Gastrocnemius medialis (tissue), 4 donors: ENCODE measurements around the gene TSPAN11. TPM values are rescaled to one million over a fixed set of nuclear protein-coding genes. Genes with fewer than 3 reads are reported as not detected.

Experiments used
- ATAC-seq, 2 donors: fragments of 150-250 bp; one replicate each; pipeline ENCODE4 v1.9.1; 2016
- DNase-seq, 2 donors: peaks; one replicate each; pipeline ENCODE4 v3.0.0-alpha.2; 2019
- H3K27ac ChIP-seq, 4 donors: fragments of 200-600 bp; sonication (generic); 1 replicate in 1 of 4; 2 replicates in 3 of 4; pipeline ENCODE4 v1.5.1; 2016 to 2018; ENCODE audit warnings: mild to moderate bottlenecking in 2 of 4, moderate library complexity in 1 of 4
- H3K27me3 ChIP-seq, 3 donors: fragments of 200-600 bp; sonication (generic) in 2 of 3; 1 replicate in 1 of 3; 2 replicates in 2 of 3; pipeline versions ENCODE4 v1.5.1 to v1.6.0; 2016 to 2019; ENCODE audit warnings: mild to moderate bottlenecking in 1 of 3, moderate library complexity in 1 of 3
- H3K36me3 ChIP-seq, 2 donors: fragments of 200-600 bp; sonication (generic) in 1 of 2; one replicate each; pipeline ENCODE4 v1.5.1; 2017 to 2018
- H3K4me1 ChIP-seq, 2 donors: fragments of 200-600 bp; sonication (generic) in 1 of 2; one replicate each; pipeline ENCODE4 v1.5.1; 2016 to 2017; ENCODE audit warnings: mild to moderate bottlenecking in 2 of 2
- H3K4me3 ChIP-seq, 4 donors: fragments of 200-600 bp; sonication (generic) in 3 of 4; 1 replicate in 1 of 4; 2 replicates in 3 of 4; pipeline ENCODE4 v1.5.1; 2016 to 2019; ENCODE audit warnings: mild to moderate bottlenecking in 2 of 4
- H3K9me3 ChIP-seq, 3 donors: fragments of 200-600 bp; sonication (generic) in 2 of 3; 1 replicate in 1 of 3; 2 replicates in 2 of 3; pipeline ENCODE4 v1.5.1; 2016 to 2019
- POLR2A ChIP-seq, 2 donors: fragments of 450-650 bp; IDR thresholded peaks; one replicate each; pipeline ENCODE4 v1.6.1; 2017; ENCODE audit warnings: antibody characterized with exemption in 2 of 2, mild to moderate bottlenecking in 2 of 2, moderate library complexity in 2 of 2
- in situ Hi-C, 4 donors: fragments of 200-750 bp; cut with MboI; loops; one replicate each; pipeline versions ENCODE4 v1.15.0 to v1.8.0; 2017; ENCODE audit warnings: low sequenced_read_pairs in 4 of 4
- intact Hi-C: fragments of 100-400 bp; cut with DNase I; formaldehyde crosslinking; loops from one replicate; pipeline ENCODE4 v1.15.1; 2023; ENCODE audit warnings: low total_unique reads
- total RNA-seq, 4 donors: library from RNA; depleted of rRNA; stranded (reverse); fragments of >200 nt; gene quantifications; one replicate each; pipeline versions ENCODE4 v1.1.0 to v1.2.3, GENCODE V29; 2016
- TF ChIP-seq, protein P1 (sequence below), 5 experiments: fragments of 450-650 bp in 3 of 5; fragments of 200-600 bp in 2 of 5; sonication (generic) in 2 of 5; IDR thresholded peaks in 4 of 5; conservative IDR thresholded peaks in 1 of 5; 1 replicate in 4 of 5; 2 replicates in 1 of 5; pipeline ENCODE4 v1.5.1; 2016 to 2019; ENCODE audit warnings: antibody characterized with exemption in 5 of 5, mild to moderate bottlenecking in 3 of 5, moderate library complexity in 3 of 5

TSPAN11 gene
- total RNA-seq, 4 donors from 2014 or later: 0.05 to 0.16 (median 0.07) TPM; not detected in 1

DNA sequence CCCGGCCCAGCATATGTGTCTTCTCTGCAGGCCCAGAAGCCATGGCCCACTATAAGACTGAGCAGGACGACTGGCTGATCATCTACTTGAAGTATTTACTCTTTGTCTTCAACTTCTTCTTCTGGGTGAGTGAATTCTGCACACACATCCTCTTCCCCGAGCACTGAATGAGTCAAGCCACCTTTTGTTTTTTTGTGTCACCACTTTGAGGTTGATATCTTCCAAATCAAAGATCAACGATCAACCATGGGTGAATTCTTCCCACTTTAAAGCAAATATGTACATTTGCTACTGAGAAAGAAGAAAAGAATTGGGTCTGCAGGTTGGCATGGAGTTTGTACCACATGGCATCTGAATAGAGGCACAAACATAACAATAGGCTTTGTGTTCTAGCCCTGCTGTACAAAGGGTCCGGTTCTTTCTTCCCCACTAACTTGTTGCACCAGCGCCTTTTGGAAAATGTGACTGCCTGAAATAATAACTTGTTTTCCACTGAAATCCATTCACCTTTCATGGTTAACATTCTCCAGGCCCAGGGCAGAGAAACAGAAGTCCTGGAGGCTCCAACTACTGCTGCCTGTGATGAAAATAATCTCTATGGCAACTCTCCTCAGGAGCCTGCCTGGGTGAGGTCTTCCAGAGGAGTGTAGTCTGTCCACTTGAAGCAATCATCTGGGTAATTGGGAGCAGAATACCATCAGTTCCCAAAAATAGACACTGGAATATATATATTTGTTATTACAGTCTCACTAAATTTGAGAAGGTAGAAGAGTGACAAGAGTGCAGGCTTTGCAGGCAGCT is 27.6 kb downstream of the TSPAN11 start:
- DNase-seq: no peak
- Histone ChIP-seq H3K27ac (no peak overlapping the region), H3K27me3 (no peaks in the 10 kb centered on the region), H3K4me3 (no peak overlapping the region), H3K9me3 (no peaks in the 10 kb centered on the region), H3K36me3 (no peaks in the 10 kb centered on the region), H3K4me1 (no peaks in the 10 kb centered on the region)
- in situ Hi-C loops (no loop called here), intact Hi-C loops (no loop called here)
- TF ChIP-seq, protein P1, sequence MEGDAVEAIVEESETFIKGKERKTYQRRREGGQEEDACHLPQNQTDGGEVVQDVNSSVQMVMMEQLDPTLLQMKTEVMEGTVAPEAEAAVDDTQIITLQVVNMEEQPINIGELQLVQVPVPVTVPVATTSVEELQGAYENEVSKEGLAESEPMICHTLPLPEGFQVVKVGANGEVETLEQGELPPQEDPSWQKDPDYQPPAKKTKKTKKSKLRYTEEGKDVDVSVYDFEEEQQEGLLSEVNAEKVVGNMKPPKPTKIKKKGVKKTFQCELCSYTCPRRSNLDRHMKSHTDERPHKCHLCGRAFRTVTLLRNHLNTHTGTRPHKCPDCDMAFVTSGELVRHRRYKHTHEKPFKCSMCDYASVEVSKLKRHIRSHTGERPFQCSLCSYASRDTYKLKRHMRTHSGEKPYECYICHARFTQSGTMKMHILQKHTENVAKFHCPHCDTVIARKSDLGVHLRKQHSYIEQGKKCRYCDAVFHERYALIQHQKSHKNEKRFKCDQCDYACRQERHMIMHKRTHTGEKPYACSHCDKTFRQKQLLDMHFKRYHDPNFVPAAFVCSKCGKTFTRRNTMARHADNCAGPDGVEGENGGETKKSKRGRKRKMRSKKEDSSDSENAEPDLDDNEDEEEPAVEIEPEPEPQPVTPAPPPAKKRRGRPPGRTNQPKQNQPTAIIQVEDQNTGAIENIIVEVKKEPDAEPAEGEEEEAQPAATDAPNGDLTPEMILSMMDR (IDR thresholded peaks at IDR 0.05 in 4 of 5, conservative IDR thresholded peaks at IDR 0.05 in 1 of 5): no peak
- TF ChIP-seq POLR2A (IDR thresholded peaks at IDR 0.05): no peak
- ATAC-seq: no peak

DNA sequence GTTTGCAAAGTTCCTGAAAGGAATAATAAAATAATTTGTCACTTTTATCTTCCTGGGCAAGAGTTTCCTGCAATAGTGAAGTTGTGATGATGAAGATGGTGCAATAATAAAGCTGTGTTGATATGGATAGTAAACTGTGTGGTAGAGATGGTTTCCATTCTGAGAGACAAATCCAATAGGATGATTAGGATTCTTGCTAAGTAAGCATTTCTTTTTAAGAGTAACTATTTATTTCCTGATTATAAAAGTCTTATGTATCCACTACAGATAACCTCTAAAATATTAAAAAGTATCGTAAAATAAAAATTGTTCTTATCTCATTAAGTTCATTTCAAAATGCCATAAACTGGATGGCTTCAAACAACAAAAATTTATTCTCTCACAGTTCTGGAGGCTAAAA is 28.7 kb downstream of the TSPAN11 start:
- Histone ChIP-seq H3K36me3 (no peaks in the 10 kb centered on the region), H3K4me1 (no peaks in the 10 kb centered on the region), H3K4me3 (no peak overlapping the region), H3K9me3 (no peaks in the 10 kb centered on the region), H3K27ac (no peak overlapping the region), H3K27me3 (no peaks in the 10 kb centered on the region)
- TF ChIP-seq, protein P1 (IDR thresholded peaks at IDR 0.05 in 4 of 5, conservative IDR thresholded peaks at IDR 0.05 in 1 of 5): no peak
- TF ChIP-seq POLR2A (IDR thresholded peaks at IDR 0.05): no peak
- DNase-seq (no peak), ATAC-seq (no peak)
- in situ Hi-C loops: no loop called here
- intact Hi-C loops: no loop called here

DNA sequence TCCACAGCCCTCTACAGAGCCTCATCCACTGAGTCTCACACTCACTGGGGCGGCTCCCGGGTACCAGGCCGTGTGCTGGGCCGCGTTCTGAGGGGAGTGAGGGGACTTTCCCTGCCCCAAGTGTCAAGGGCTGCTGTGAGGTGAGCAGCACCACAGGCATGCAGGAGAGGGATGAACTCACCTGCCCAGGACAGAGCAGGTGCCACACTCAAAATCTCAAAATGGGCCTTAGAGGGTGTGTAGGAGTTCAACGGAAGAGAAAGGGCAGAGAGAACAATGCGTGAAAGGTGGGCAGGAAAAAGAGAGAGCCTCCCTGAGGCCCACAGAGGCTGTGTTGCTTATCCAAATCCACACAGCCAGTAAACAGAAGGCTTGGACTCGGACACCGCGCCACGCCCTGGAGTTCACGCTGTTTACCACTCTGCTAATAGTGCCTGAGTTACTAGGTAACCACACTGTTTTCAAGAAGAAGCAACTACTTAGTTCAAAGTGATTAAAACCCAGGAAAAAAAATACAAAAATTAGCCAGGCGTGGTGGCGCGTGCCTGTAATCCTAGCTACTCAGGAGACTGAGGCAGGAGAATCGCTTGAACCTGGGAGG is 32.7 kb downstream of the TSPAN11 start:
- Histone ChIP-seq H3K27ac (no peak overlapping the region), H3K27me3 (no peaks in the 10 kb centered on the region), H3K9me3 (no peaks in the 10 kb centered on the region), H3K4me1 (no peaks in the 10 kb centered on the region), H3K36me3 (no peaks in the 10 kb centered on the region), H3K4me3 (no peak overlapping the region)
- DNase-seq (no peak), ATAC-seq (no peak)
- in situ Hi-C loops (no loop called here), intact Hi-C loops (no loop called here)
- TF ChIP-seq, protein P1 (IDR thresholded peaks at IDR 0.05 in 4 of 5, conservative IDR thresholded peaks at IDR 0.05 in 1 of 5): no peak
- no peak for TF ChIP-seq POLR2A (IDR thresholded peaks at IDR 0.05)

DNA sequence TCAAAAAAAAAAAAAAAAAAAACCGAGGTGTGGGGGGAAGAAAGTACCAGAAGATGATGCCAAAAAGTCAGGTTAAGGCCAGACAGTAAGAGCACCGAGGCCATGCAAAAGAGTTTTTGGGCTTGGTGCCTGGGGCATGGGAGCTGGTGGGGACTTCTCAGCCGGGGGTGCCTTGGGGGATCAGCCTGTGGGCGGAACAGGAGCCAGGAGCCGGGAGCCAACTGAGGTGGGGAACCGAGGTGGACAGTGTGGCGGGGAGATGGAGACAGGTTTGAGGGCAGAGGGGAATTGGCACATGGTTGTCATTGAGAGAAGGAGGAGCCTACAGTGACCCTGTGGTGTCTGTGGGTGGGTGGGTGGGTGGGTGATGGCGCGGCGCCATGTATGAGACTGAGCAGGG is 33.2 kb downstream of the TSPAN11 start:
- H3K36me3 ChIP-seq: no peaks in the 10 kb centered on the region
- H3K27me3 ChIP-seq: no peaks in the 10 kb centered on the region
- H3K9me3 ChIP-seq: no peaks in the 10 kb centered on the region
- TF ChIP-seq, protein P1 (IDR thresholded peaks at IDR 0.05 in 4 of 5, conservative IDR thresholded peaks at IDR 0.05 in 1 of 5): no peak
- TF ChIP-seq POLR2A (IDR thresholded peaks at IDR 0.05): no peak
- H3K27ac ChIP-seq: no peak overlapping the region
- intact Hi-C loops: no loop called here
- H3K4me3 ChIP-seq: no peak overlapping the region
- DNase-seq: no peak
- in situ Hi-C loops: no loop called here
- no peaks in the 10 kb centered on the region for H3K4me1 ChIP-seq
- no peak for ATAC-seq
